HG02678 (cell line): Measurements from ENCODE around the gene PCDH9.
A peak's percentile ranks its signal among the peaks of the same experiment; 100 is the strongest.
"Not testable (repeated sequence)": the region's sequence is repeated elsewhere in the genome, so short reads cannot be mapped to it uniquely, and the experiment has no call there.

Experiments
- ATAC-seq: cut with Tn5 transposase; IDR thresholded peaks from one replicate; pipeline ENCODE4 v1.9.1; 2021; ENCODE audit warnings: mild to moderate bottlenecking, moderate library complexity; ENCODE audit not compliant: unreplicated experiment

The PCDH9 gene

DNA sequence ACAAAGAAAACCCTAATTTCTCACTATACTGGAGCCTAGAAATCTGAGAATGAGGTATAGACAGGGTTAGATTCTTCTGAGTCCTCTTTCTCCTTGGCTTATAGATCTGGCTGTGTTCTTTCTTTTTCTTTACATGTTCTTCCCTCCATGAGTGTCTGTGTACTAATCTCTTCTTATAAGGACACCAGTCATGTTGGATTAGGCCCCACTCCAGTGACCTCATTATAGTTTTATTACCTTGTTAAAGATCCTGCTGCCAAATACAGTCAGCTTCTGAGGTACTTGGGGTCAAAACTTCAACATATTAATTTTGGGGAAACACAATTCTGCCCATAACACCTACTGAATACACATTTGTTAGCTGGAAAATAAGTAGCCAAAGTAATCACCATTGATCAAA lies 302.6 kb downstream of the PCDH9 start:
- ATAC-seq: no peak

- ATAC-seq: no peak
Observed at GRCh38 chr13:66926851-66927524, 303.1 kb downstream of the PCDH9 start.

DNA sequence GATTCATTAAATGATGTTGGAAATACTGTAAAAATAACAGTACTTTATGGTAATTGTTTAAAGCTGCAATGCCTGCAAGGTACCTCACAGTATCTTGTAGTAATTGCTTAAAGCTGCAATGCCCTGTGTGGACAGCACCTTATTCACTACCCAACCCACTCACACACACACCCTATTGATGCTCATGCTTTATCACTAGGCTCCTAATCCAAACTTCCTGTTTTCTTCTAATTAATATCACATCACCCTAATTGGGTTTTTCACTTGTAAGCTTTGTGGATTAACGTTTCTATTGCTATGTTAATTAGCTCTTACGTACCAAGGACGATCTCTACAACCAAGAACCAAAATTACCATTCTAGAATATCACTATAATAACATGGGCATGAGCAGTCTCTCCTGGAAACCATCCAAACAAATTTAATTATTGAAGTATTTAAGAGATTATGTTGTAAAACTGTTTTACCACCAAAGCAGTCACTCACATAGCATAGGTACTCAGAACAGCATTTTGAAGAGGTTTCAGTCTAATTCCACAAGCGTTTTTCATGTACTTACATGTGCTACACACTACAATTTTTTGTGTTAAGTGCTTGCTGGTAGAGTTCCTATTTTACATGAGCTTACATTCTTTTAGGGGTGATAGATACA lies 303.8 kb downstream of the PCDH9 start:
- ATAC-seq: no peak

DNA sequence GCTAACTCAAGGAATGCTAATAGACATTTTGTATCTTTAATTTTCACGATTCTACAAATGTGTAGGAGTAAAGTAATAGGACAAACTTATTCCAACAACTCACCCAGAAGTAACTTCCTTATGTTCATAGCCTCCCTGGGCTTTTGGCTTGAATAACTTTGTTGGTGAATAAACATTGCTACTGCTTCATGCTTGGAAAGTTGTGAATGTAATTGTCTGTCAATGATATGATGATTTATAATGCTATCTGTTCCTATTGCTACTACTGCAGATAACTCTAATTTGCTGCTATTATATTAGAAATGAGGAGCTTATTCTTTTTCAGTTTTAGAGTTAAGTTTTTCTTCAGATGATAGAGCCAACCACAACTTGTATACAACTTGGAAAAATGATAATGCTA lies 307.7 kb downstream of the PCDH9 start:
- ATAC-seq: no peak

DNA sequence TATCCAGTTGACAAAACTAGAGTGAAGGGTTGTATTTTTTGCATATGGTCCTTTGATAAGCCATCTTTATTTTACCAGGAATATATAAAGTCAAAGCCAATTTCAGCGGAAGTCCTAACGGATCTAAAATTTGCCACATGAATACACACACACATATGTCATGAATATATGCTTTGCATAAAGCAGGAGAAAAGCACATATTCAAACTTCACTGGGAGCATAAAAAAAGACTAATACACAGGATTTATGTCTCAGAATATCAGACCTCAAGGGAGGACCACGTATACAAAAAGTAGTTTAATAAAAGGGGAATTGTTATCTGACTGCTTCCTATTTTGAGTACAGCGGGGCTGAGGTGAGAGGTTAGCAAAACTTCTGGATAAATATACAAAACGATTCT lies 308.7 kb downstream of the PCDH9 start:
- ATAC-seq: no peak

GRCh38 chr13:66915596-66916185 lies 314.4 kb downstream of the PCDH9 start:
- no peak for ATAC-seq

GRCh38 chr13:66914155-66914554 lies 316.0 kb downstream of the PCDH9 start:
- no peak for ATAC-seq

GRCh38 chr13:66911411-66911939 lies 318.7 kb downstream of the PCDH9 start:
- ATAC-seq: no peak

- ATAC-seq: no peak
Observed at GRCh38 chr13:66899955-66900354, 330.2 kb downstream of the PCDH9 start.

DNA sequence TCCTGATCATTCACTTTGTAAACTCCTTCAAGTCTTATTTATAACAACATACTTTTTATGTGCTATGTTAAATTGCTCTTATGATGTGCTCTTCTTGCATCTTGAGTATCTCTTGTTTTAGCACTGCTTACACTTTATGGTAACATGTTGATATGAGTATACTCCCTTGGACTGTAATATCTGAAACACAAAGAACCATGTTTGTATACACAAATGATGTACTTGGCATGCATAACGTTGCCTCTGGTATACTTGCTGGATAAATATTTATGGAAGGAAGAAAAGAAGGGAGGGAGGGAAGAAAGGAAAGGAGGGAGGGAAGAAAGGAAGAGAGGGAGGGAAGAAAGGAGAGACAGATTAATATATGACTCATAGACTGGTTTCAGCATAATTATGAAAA lies 333.2 kb downstream of the PCDH9 start:
- ATAC-seq: no peak

GRCh38 chr13:66895780-66896179 lies 334.4 kb downstream of the PCDH9 start:
- ATAC-seq: no peak

DNA sequence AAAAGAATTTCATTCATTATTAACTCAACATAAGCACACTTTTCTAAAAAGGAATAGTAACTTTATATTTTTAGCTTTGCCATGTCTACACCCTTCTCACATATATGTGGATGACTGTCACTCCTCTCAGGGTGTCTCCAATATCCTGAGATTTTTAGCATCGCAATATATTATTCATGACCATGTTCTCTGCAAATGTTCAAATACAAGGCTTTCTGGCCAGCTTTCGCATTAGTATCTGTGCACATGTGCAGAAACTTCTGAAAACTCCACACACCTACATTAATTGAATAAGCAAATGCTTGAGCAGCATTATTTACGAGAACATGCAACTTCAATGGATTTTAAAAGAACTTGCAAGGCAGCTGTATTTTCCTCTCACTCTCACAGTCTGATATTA lies 334.8 kb downstream of the PCDH9 start:
- no peak for ATAC-seq

GRCh38 chr13:66888698-66889097 lies 341.4 kb downstream of the PCDH9 start:
- ATAC-seq: no peak

DNA sequence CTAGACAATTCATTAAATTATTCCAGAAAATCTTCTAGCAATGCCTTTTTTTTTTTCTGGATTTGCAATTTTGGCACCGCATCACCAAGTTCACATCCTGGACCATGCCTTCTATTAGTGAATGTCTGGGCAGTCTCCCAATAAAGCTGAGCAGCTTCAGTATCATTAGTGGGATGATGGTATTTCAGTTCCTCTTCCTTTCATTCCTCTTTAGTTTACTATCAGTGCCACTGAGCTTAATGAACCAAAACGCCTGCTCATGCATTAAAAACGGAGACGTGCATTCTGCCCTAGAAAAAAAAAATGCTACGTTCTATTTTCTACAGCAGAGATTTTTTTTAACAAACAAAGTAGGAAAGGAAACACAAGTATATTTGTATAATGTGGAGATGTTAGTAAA lies 343.0 kb downstream of the PCDH9 start:
- ATAC-seq: peak; percentile 68

DNA sequence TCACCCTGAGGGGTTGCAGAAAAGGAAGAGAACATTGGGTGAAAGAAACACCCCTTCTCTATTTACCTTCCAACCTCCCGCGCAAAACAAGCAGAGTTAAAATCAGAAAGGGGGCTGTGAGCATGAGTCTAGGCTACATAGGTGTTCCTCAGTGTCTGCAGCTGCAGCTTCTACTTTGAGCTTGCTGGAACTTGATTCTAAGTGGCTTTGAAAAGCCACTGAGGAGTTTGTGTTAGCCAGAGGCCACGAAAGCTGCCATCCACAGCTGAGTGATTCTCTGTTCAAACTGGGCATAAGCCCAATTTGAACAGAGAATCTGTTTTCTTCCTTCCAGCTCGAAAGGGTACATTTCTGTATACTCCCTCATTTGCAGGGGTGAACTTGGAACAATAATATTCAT lies 343.9 kb downstream of the PCDH9 start:
- ATAC-seq: no peak

- ATAC-seq: not testable (repeated sequence)
Observed at GRCh38 chr13:66881170-66881569, 349.0 kb downstream of the PCDH9 start.

DNA sequence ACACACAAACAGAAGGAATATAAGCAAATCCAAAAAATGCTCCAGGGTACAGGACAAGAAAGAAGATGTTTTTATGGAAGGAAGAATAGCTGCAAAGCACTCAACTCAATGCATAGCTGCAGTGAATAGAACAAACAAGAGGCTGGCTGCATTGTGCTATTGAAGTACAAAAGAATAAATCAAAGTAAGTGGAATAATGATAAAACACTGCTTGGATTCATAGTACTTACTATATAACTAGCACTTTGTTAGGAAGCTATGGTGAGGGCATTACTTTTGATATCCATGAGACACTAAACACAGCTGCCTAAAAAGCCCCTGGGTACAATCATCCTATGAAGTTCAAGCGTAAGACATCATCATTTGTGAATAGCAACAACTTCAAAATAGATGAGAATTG lies 350.1 kb downstream of the PCDH9 start:
- no peak for ATAC-seq

GRCh38 chr13:66875264-66875663 lies 354.9 kb downstream of the PCDH9 start:
- no peak for ATAC-seq

- peak; percentile 61 for ATAC-seq
Observed at GRCh38 chr13:66864627-66865026, 365.5 kb downstream of the PCDH9 start.

- ATAC-seq: no peak
Observed at GRCh38 chr13:66860878-66861417, 369.2 kb downstream of the PCDH9 start.

GRCh38 chr13:66859934-66860877 lies 369.9 kb downstream of the PCDH9 start:
- no peak for ATAC-seq
